Embryonic facial prominence (tissue), 1 donor: ENCODE measurements around the gene VPS51.

Experiments used
- DNase-seq: peaks from one replicate; pipeline ENCODE4 v3.0.0-alpha.2; 2016; ENCODE audit errors: extremely low spot score

VPS51 gene

GRCh38 chr11:65095974-65096806 lies at the start of gene VPS51:
Gene VPS51, plus strand, starts transcription at chr11:65096214. Its CDS starts 37 bp downstream, at chr11:65096251.
- peak; percentile 90 for DNase-seq

GRCh38 chr11:65047581-65048422 lies 48.2 kb upstream of the VPS51 start:
- DNase-seq = no peak

- no peak for DNase-seq
These were observed 44.6 kb upstream of the VPS51 start for GRCh38 chr11:65051398-65051858.

- DNase-seq = no peak
These were observed 42.0 kb upstream of the VPS51 start for GRCh38 chr11:65053827-65054508.

- DNase-seq = no peak
These were observed 40.5 kb upstream of the VPS51 start for GRCh38 chr11:65055538-65055937.

GRCh38 chr11:65056999-65057398 lies 39.0 kb upstream of the VPS51 start:
- no peak for DNase-seq

- DNase-seq = no peak
These were observed 38.5 kb upstream of the VPS51 start for GRCh38 chr11:65057526-65057925.

GRCh38 chr11:65058012-65058411 lies 38.0 kb upstream of the VPS51 start:
- no peak for DNase-seq

GRCh38 chr11:65058419-65059054 lies 37.5 kb upstream of the VPS51 start, which contains the start of gene NAALADL1:
Gene NAALADL1, minus strand, starts transcription at chr11:65058553. Its CDS starts 32 bp downstream, at chr11:65058521.
- no peak for DNase-seq

- DNase-seq = no peak
These were observed 36.5 kb upstream of the VPS51 start for GRCh38 chr11:65059523-65059922.

GRCh38 chr11:65059959-65060824 lies 35.8 kb upstream of the VPS51 start:
- DNase-seq = no peak

GRCh38 chr11:65060913-65061408 lies 35.1 kb upstream of the VPS51 start:
- DNase-seq = no peak

- no peak for DNase-seq
These were observed 32.5 kb upstream of the VPS51 start for GRCh38 chr11:65063532-65063931.

- no peak for DNase-seq
These were observed 31.2 kb upstream of the VPS51 start for GRCh38 chr11:65064847-65065240.

GRCh38 chr11:65065851-65066250 lies 30.2 kb upstream of the VPS51 start:
- no peak for DNase-seq

GRCh38 chr11:65066315-65066714 lies 29.7 kb upstream of the VPS51 start:
- DNase-seq = no peak

- no peak for DNase-seq
These were observed 29.2 kb upstream of the VPS51 start for GRCh38 chr11:65066805-65067291.

GRCh38 chr11:65067446-65067845 lies 28.6 kb upstream of the VPS51 start:
- no peak for DNase-seq

- no peak for DNase-seq
These were observed 26.8 kb upstream of the VPS51 start for GRCh38 chr11:65069217-65069616.
